Breast epithelium (tissue), 4 donors: Measurements from ENCODE around the gene IREB2. TPM values are rescaled to one million over a fixed set of nuclear protein-coding genes. Genes with fewer than 3 reads are reported as not detected.
"Not testable (repeated sequence)": the region's sequence is repeated elsewhere in the genome, so short reads cannot be mapped to it uniquely, and the experiment has no call there.

Experiments
- DNase-seq, 2 donors: peaks; one replicate each; pipeline ENCODE4 v3.0.0-alpha.2; 2019; ENCODE audit warnings: low spot score in 2 of 2
- H3K27ac ChIP-seq, 2 donors: fragments of 200-600 bp; sonication (generic) in 1 of 2; one replicate each; pipeline ENCODE4 v1.5.1; 2016 to 2019; ENCODE audit warnings: mild to moderate bottlenecking in 1 of 2
- H3K27me3 ChIP-seq, 2 donors: fragments of 200-600 bp; sonication (generic) in 1 of 2; one replicate each; pipeline versions ENCODE4 v1.5.1 to v1.6.0; 2017 to 2019; ENCODE audit warnings: control low read depth in 1 of 2, mild to moderate bottlenecking in 1 of 2
- H3K36me3 ChIP-seq: fragments of 200-600 bp; one replicate; pipeline ENCODE4 v1.5.1; 2019
- H3K4me1 ChIP-seq, 2 donors: fragments of 200-600 bp; sonication (generic); one replicate each; pipeline ENCODE4 v1.5.1; 2016 to 2019; ENCODE audit warnings: control low read depth in 1 of 2
- H3K4me3 ChIP-seq, 3 donors: fragments of 200-600 bp; sonication (generic); 1 replicate in 2 of 3; 2 replicates in 1 of 3; pipeline ENCODE4 v1.5.1; 2016 to 2019; ENCODE audit warnings: mild to moderate bottlenecking in 3 of 3, moderate library complexity in 2 of 3
- H3K9me3 ChIP-seq, 2 donors: fragments of 200-600 bp; sonication (generic) in 1 of 2; one replicate each; pipeline ENCODE4 v1.5.1; 2016 to 2019; ENCODE audit warnings: control low read depth in 1 of 2
- CTCF ChIP-seq, 3 donors: fragments of 450-650 bp; IDR thresholded peaks; one replicate each; pipeline ENCODE4 v1.5.1; 2016 to 2017; ENCODE audit warnings: antibody characterized with exemption in 3 of 3, mild to moderate bottlenecking in 3 of 3, moderate library complexity in 3 of 3
- POLR2A ChIP-seq: fragments of 450-650 bp; IDR thresholded peaks from one replicate; pipeline ENCODE4 v1.6.1; 2016; ENCODE audit warnings: antibody characterized with exemption, mild to moderate bottlenecking, moderate library complexity
- POLR2AphosphoS5 ChIP-seq, 3 donors: sonication (generic); formaldehyde crosslinking; IDR thresholded peaks; one replicate each; pipeline ENCODE4 v1.6.1; 2017; ENCODE audit warnings: antibody characterized with exemption in 3 of 3
- intact Hi-C: fragments of 100-400 bp; cut with DNase I; formaldehyde crosslinking; loops from one replicate; pipeline ENCODE4 v1.15.1; 2023; ENCODE audit warnings: low total_unique reads
- total RNA-seq, 3 donors: library from RNA; depleted of rRNA; stranded (reverse); fragments of >200 nt; gene quantifications; one replicate each; pipeline ENCODE4 v1.1.0, GENCODE V29; 2016

The IREB2 gene
- total RNA-seq, 3 donors from 2014 or later = 45.8 to 52.2 (median 49.5) TPM

GRCh38 chr15:78431955-78432354 is 6.1 kb upstream of the IREB2 start:
- H3K4me3 ChIP-seq = no peak overlapping the region
- intact Hi-C loops = no loop called here
- no peaks in the 10 kb centered on the region for H3K4me1 ChIP-seq
- H3K27ac ChIP-seq = no peak overlapping the region
- TF ChIP-seq POLR2A = no peak
- TF ChIP-seq CTCF (IDR thresholded peaks at IDR 0.05) = no peak
- no peak for TF ChIP-seq POLR2AphosphoS5 (IDR thresholded peaks at IDR 0.05)
- no peaks in the 10 kb centered on the region for H3K9me3 ChIP-seq
- no peak for DNase-seq
- H3K36me3 ChIP-seq = no peaks in the 10 kb centered on the region
- H3K27me3 ChIP-seq = no peaks in the 10 kb centered on the region

GRCh38 chr15:78432664-78433063 is 5.4 kb upstream of the IREB2 start:
- intact Hi-C loops = no loop called here
- H3K9me3 ChIP-seq = no peaks in the 10 kb centered on the region
- H3K27me3 ChIP-seq = no peaks in the 10 kb centered on the region
- DNase-seq = no peak
- no peaks in the 10 kb centered on the region for H3K36me3 ChIP-seq
- TF ChIP-seq POLR2A = no peak
- TF ChIP-seq POLR2AphosphoS5 (IDR thresholded peaks at IDR 0.05) = no peak
- TF ChIP-seq CTCF (IDR thresholded peaks at IDR 0.05) = no peak
- no peak overlapping the region for H3K4me3 ChIP-seq
- H3K27ac ChIP-seq = no peak overlapping the region
- H3K4me1 ChIP-seq = no peaks in the 10 kb centered on the region

GRCh38 chr15:78434134-78434533 is 3.9 kb upstream of the IREB2 start:
- Histone ChIP-seq H3K27ac (no peak overlapping the region), H3K36me3 (no peaks in the 10 kb centered on the region), H3K9me3 (no peaks in the 10 kb centered on the region), H3K4me1 (no peaks in the 10 kb centered on the region), H3K27me3 (no peaks in the 10 kb centered on the region), H3K4me3 (no peak overlapping the region)
- TF ChIP-seq POLR2AphosphoS5 (IDR thresholded peaks at IDR 0.05) = no peak
- no peak for TF ChIP-seq POLR2A
- TF ChIP-seq CTCF (IDR thresholded peaks at IDR 0.05) = no peak
- no peak for DNase-seq
- intact Hi-C loops = no loop called here

GRCh38 chr15:78434711-78435110 is 3.3 kb upstream of the IREB2 start:
- DNase-seq, H3K4me3 ChIP-seq, H3K9me3 ChIP-seq, H3K27ac ChIP-seq, H3K4me1 ChIP-seq, H3K36me3 ChIP-seq, intact Hi-C loops, H3K27me3 ChIP-seq: not testable (repeated sequence)

- intact Hi-C loops = no loop called here
- no peaks in the 10 kb centered on the region for H3K27me3 ChIP-seq
- DNase-seq = no peak
- TF ChIP-seq POLR2AphosphoS5 (IDR thresholded peaks at IDR 0.05) = no peak
- no peak for TF ChIP-seq CTCF (IDR thresholded peaks at IDR 0.05)
- TF ChIP-seq POLR2A = no peak
- peak overlapping the region; percentile 96 to 99 for H3K27ac ChIP-seq
- peaks cover 0 to 11% of the 10 kb centered on the region in 2 donors for H3K4me1 ChIP-seq
- peak overlapping the region; percentile 99 to 100 (median 100) for H3K4me3 ChIP-seq
- H3K36me3 ChIP-seq = no peaks in the 10 kb centered on the region
- no peaks in the 10 kb centered on the region for H3K9me3 ChIP-seq
These were observed 782 bp upstream of the IREB2 start for GRCh38 chr15:78437107-78437761.
